Parathyroid adenoma (tissue), 2 donors: ENCODE measurements around the gene FRRS1.

Experiments
- H2AFZ ChIP-seq: fragments of 300-600 bp; sonication (generic); one replicate; pipeline ENCODE4 v1.7.0; 2017; ENCODE audit warnings: antibody characterized with exemption, mild to moderate bottlenecking
- H3K27ac ChIP-seq: fragments of 300-600 bp; sonication (generic); one replicate; pipeline ENCODE4 v1.7.0; 2017
- H3K27me3 ChIP-seq: fragments of 300-600 bp; sonication (generic); one replicate; pipeline ENCODE4 v1.7.0; 2017; ENCODE audit warnings: low read length; ENCODE audit not compliant: control insufficient read depth, insufficient read depth
- H3K36me3 ChIP-seq: fragments of 300-600 bp; sonication (generic); one replicate; pipeline ENCODE4 v1.7.0; 2017; ENCODE audit warnings: low read length; ENCODE audit not compliant: control insufficient read depth, insufficient read depth
- H3K4me1 ChIP-seq: fragments of 300-600 bp; sonication (generic); one replicate; pipeline ENCODE4 v1.7.0; 2017; ENCODE audit warnings: control low read depth
- H3K4me2 ChIP-seq: fragments of 300-600 bp; sonication (generic); one replicate; pipeline ENCODE4 v1.7.0; 2017; ENCODE audit warnings: low read length
- H3K4me3 ChIP-seq: fragments of 300-600 bp; sonication (generic); one replicate; pipeline ENCODE4 v1.7.0; 2017; ENCODE audit warnings: low read depth, low read length
- H3K79me2 ChIP-seq: fragments of 300-600 bp; sonication (generic); one replicate; pipeline ENCODE4 v1.7.0; 2017; ENCODE audit warnings: control low read depth
- H3K9ac ChIP-seq: fragments of 300-600 bp; sonication (generic); one replicate; pipeline ENCODE4 v1.7.0; 2017; ENCODE audit warnings: mild to moderate bottlenecking
- H3K9me3 ChIP-seq: fragments of 300-600 bp; sonication (generic); one replicate; pipeline ENCODE4 v1.7.0; 2017; ENCODE audit warnings: low read length; ENCODE audit not compliant: control insufficient read depth
- CTCF ChIP-seq: fragments of 300-600 bp; sonication (generic); IDR thresholded peaks from one replicate; pipeline ENCODE4 v1.7.0; 2017; ENCODE audit warnings: antibody characterized with exemption, mild to moderate bottlenecking
- donor health status: primary hyperparathyroidism.

The FRRS1 gene

GRCh38 chr1:99665212-99665611, 101.2 kb downstream of the FRRS1 start:
- no peaks in the 10 kb centered on the region for H3K36me3 ChIP-seq
- no peaks in the 10 kb centered on the region for H3K9me3 ChIP-seq
- no peak for TF ChIP-seq CTCF
- no peaks in the 10 kb centered on the region for H3K27me3 ChIP-seq
- peaks cover 2% of the 10 kb centered on the region for H3K79me2 ChIP-seq
- H3K4me3 ChIP-seq = no peak overlapping the region
- no peak overlapping the region for H3K9ac ChIP-seq
- H3K4me2 ChIP-seq = no peak overlapping the region
- peaks cover 2% of the 10 kb centered on the region for H3K4me1 ChIP-seq
- H2AFZ ChIP-seq = no peak overlapping the region
- no peak overlapping the region for H3K27ac ChIP-seq

- Histone ChIP-seq H2AFZ (no peak overlapping the region), H3K27ac (peak overlapping the region; percentile 60), H3K9ac (no peak overlapping the region), H3K4me2 (no peak overlapping the region), H3K4me3 (no peak overlapping the region), H3K9me3 (no peaks in the 10 kb centered on the region), H3K27me3 (no peaks in the 10 kb centered on the region), H3K36me3 (no peaks in the 10 kb centered on the region), H3K4me1 (peaks cover 9% of the 10 kb centered on the region), H3K79me2 (peaks cover 4% of the 10 kb centered on the region)
- no peak for TF ChIP-seq CTCF
These were observed 102.9 kb downstream of the FRRS1 start for GRCh38 chr1:99663501-99663900.

- peak overlapping the region; percentile 60 for H3K27ac ChIP-seq
- TF ChIP-seq CTCF = no peak
- no peak overlapping the region for H3K9ac ChIP-seq
- no peaks in the 10 kb centered on the region for H3K27me3 ChIP-seq
- H3K79me2 ChIP-seq = peaks cover 4% of the 10 kb centered on the region
- peaks cover 9% of the 10 kb centered on the region for H3K4me1 ChIP-seq
- no peaks in the 10 kb centered on the region for H3K36me3 ChIP-seq
- H3K4me3 ChIP-seq = no peak overlapping the region
- H2AFZ ChIP-seq = no peak overlapping the region
- no peaks in the 10 kb centered on the region for H3K9me3 ChIP-seq
- no peak overlapping the region for H3K4me2 ChIP-seq
These were observed 103.8 kb downstream of the FRRS1 start for GRCh38 chr1:99662539-99663080.

- H3K4me2 ChIP-seq = no peak overlapping the region
- H2AFZ ChIP-seq = no peak overlapping the region
- no peaks in the 10 kb centered on the region for H3K27me3 ChIP-seq
- H3K9me3 ChIP-seq = no peaks in the 10 kb centered on the region
- H3K36me3 ChIP-seq = no peaks in the 10 kb centered on the region
- no peak for TF ChIP-seq CTCF
- no peak overlapping the region for H3K4me3 ChIP-seq
- peaks cover 4% of the 10 kb centered on the region for H3K79me2 ChIP-seq
- H3K27ac ChIP-seq = peak overlapping the region; percentile 27
- peaks cover 9% of the 10 kb centered on the region for H3K4me1 ChIP-seq
- no peak overlapping the region for H3K9ac ChIP-seq
These were observed 104.7 kb downstream of the FRRS1 start for GRCh38 chr1:99661780-99662179.

- H3K4me1 ChIP-seq = peaks cover 9% of the 10 kb centered on the region
- H3K27ac ChIP-seq = peak overlapping the region; percentile 91
- H2AFZ ChIP-seq = no peak overlapping the region
- H3K27me3 ChIP-seq = no peaks in the 10 kb centered on the region
- H3K79me2 ChIP-seq = peaks cover 4% of the 10 kb centered on the region
- TF ChIP-seq CTCF = no peak
- H3K4me2 ChIP-seq = no peak overlapping the region
- no peaks in the 10 kb centered on the region for H3K36me3 ChIP-seq
- no peak overlapping the region for H3K9ac ChIP-seq
- no peak overlapping the region for H3K4me3 ChIP-seq
- no peaks in the 10 kb centered on the region for H3K9me3 ChIP-seq
These were observed 105.9 kb downstream of the FRRS1 start for GRCh38 chr1:99660496-99660895.
